ENCODE measurements around the gene IL6R. TPM values are rescaled to one million over a fixed set of nuclear protein-coding genes. Genes with fewer than 3 reads are reported as not detected.

The IL6R gene
- total RNA-seq, 1 experiment from 2014 or later, result 16.1 TPM

- ChIA-PET POLR2A (ENCODE audit: unreplicated experiment) (no interaction called here), CTCF (interaction anchor here (0.5 to 1.3 kb wide), 2 partner anchors 9 to 57 kb away, joined by 3 to 5 read pairs; no protein-coding TSS in a partner anchor)
- Histone ChIP-seq H3K4me1 (ENCODE audit: insufficient read depth, low read length) (peaks cover 61% of the 10 kb centered on the region), H3K79me2 (ENCODE audit: low read length) (peaks cover 30% of the 10 kb centered on the region), H3K27ac (ENCODE audit: low read length) (peak overlapping the region; percentile 57), H3K9me3 (ENCODE audit: low read length) (no peaks in the 10 kb centered on the region), H3F3A (ENCODE audit: low read length, unreplicated experiment) (peaks cover 10% of the 10 kb centered on the region), H4K20me1 (ENCODE audit: low read length) (no peaks in the 10 kb centered on the region), H3K36me3 (ENCODE audit: low read depth, low read length) (no peaks in the 10 kb centered on the region), H3K9ac (ENCODE audit: low read length) (peak overlapping the region; percentile 14), H3K27me3 (ENCODE audit: low read length) (no peaks in the 10 kb centered on the region), H3K9me2 (replicated peaks; ENCODE audit: low read length) (no peaks in the 10 kb centered on the region), H3K4me2 (ENCODE audit: low read length) (peak overlapping the region; percentile 53), H2AFZ (ENCODE audit: low read length) (no peak overlapping the region), H3K4me3 (ENCODE audit: low read length) (no peak overlapping the region)
- TF ChIP-seq EZH2 (IDR thresholded peaks at IDR 0.05; ENCODE audit: low read length, unreplicated experiment) (no peak), CTCF (conservative IDR thresholded peaks at IDR 0.05; ENCODE audit: low read depth, low read length) (no peak), EZH2phosphoT487 (IDR thresholded peaks at IDR 0.05; ENCODE audit: borderline replicate concordance, low read length) (no peak)
- BruUV-seq (replicated peaks), result no TSS peak
- intact Hi-C loops (cut with micrococcal nuclease), result no loop called here
- ATAC-seq, result no peak
- no peak for DNase-seq
These were observed 17.4 kb downstream of the IL6R start for GRCh38 chr1:154422521-154422920.

- ChIA-PET POLR2A (ENCODE audit: unreplicated experiment) (interaction anchor here (0.5 to 0.6 kb wide), 4 partner anchors 13 to 817 kb away, joined by 3 to 5 read pairs (median 4); a partner anchor contains a TSS), CTCF (interaction anchor here (1.3 kb wide), 1 partner anchor 8 kb away, joined by 5 read pairs; no protein-coding TSS in a partner anchor)
- Histone ChIP-seq H4K20me1 (ENCODE audit: low read length) (no peaks in the 10 kb centered on the region), H3K36me3 (ENCODE audit: low read depth, low read length) (no peaks in the 10 kb centered on the region), H3K4me2 (ENCODE audit: low read length) (peak overlapping the region; percentile 65), H2AFZ (ENCODE audit: low read length) (no peak overlapping the region), H3K9me3 (ENCODE audit: low read length) (no peaks in the 10 kb centered on the region), H3K4me1 (ENCODE audit: insufficient read depth, low read length) (peaks cover 57% of the 10 kb centered on the region), H3K9me2 (replicated peaks; ENCODE audit: low read length) (no peaks in the 10 kb centered on the region), H3K4me3 (ENCODE audit: low read length) (peak overlapping the region; percentile 13), H3K27me3 (ENCODE audit: low read length) (no peaks in the 10 kb centered on the region), H3K9ac (ENCODE audit: low read length) (peak overlapping the region; percentile 21), H3K79me2 (ENCODE audit: low read length) (peaks cover 30% of the 10 kb centered on the region), H3F3A (ENCODE audit: low read length, unreplicated experiment) (peaks cover 10% of the 10 kb centered on the region), H3K27ac (ENCODE audit: low read length) (peak overlapping the region; percentile 73)
- ATAC-seq (peak; percentile 54), DNase-seq (peak; percentile 79)
- intact Hi-C loops (cut with micrococcal nuclease), result no loop called here
- BruUV-seq (replicated peaks), result no TSS peak
- no peak for TF ChIP-seq EZH2phosphoT487 (IDR thresholded peaks at IDR 0.05; ENCODE audit: borderline replicate concordance, low read length)
- TF ChIP-seq CTCF (conservative IDR thresholded peaks at IDR 0.05; ENCODE audit: low read depth, low read length), result no peak
These were observed 18.3 kb downstream of the IL6R start for GRCh38 chr1:154423304-154423987.

GRCh38 chr1:154423988-154424326 is 18.8 kb downstream of the IL6R start:
- Histone ChIP-seq H3K4me3 (ENCODE audit: low read length) (peak overlapping the region; percentile 13; the same call in 1 of the 2 replicates), H3K4me2 (ENCODE audit: low read length) (peak overlapping the region; percentile 65), H3K27me3 (ENCODE audit: low read length) (no peaks in the 10 kb centered on the region), H3K9me2 (replicated peaks; ENCODE audit: low read length) (no peaks in the 10 kb centered on the region), H3K27ac (ENCODE audit: low read length) (peak overlapping the region; percentile 73), H3K9me3 (ENCODE audit: low read length) (no peaks in the 10 kb centered on the region), H3K79me2 (ENCODE audit: low read length) (peaks cover 26% of the 10 kb centered on the region), H4K20me1 (ENCODE audit: low read length) (no peaks in the 10 kb centered on the region), H2AFZ (ENCODE audit: low read length) (no peak overlapping the region), H3K36me3 (ENCODE audit: low read depth, low read length) (no peaks in the 10 kb centered on the region), H3F3A (ENCODE audit: low read length, unreplicated experiment) (peaks cover 10% of the 10 kb centered on the region), H3K4me1 (ENCODE audit: insufficient read depth, low read length) (peaks cover 52% of the 10 kb centered on the region), H3K9ac (ENCODE audit: low read length) (peak overlapping the region; percentile 21)
- DNase-seq, result no peak
- intact Hi-C loops (cut with micrococcal nuclease), result no loop called here
- ChIA-PET POLR2A (ENCODE audit: unreplicated experiment) (interaction anchor here (0.5 to 0.6 kb wide), 4 partner anchors 13 to 817 kb away, joined by 3 to 5 read pairs (median 4); a partner anchor contains a TSS), CTCF (no interaction called here)
- TF ChIP-seq EZH2phosphoT487 (IDR thresholded peaks at IDR 0.05; ENCODE audit: borderline replicate concordance, low read length), result no peak
- TF ChIP-seq EZH2 (IDR thresholded peaks at IDR 0.05; ENCODE audit: low read length, unreplicated experiment), result no peak
- no peak for TF ChIP-seq CTCF (conservative IDR thresholded peaks at IDR 0.05; ENCODE audit: low read depth, low read length)
- ATAC-seq, result no peak
- no TSS peak for BruUV-seq (replicated peaks)
